ENCODE results near the gene ARID1A.

- no peak for TF ChIP-seq CTCF (IDR thresholded peaks at IDR 0.05)
- TF ChIP-seq POLR2A (IDR thresholded peaks at IDR 0.05) = no peak
Observed at GRCh38 chr1:26731233-26731902, 35.6 kb downstream of the ARID1A start.

Measured in uterus (tissue), 2 donors.